ENCODE results near the gene CSK. TPM values are rescaled to one million over a fixed set of nuclear protein-coding genes. Genes with fewer than 3 reads are reported as not detected.

Gene CSK
- total and polyA plus RNA-seq, 4 donors = 21.8 to 55.2 (median 32.3) TPM

- WGBS, 2 donors = 66 to 67% methylated on average over 12 of the region's 12 CpGs
- Histone ChIP-seq H3K36me3 (ENCODE audit: control insufficient read depth in 1 of 2, insufficient read depth in 2 of 2, low read length in 1 of 2) (no peaks in the 10 kb centered on the region), H3K4me1 (ENCODE audit: control insufficient read depth in 1 of 2, insufficient read depth in 2 of 2, low read length in 2 of 2) (peaks cover 0 to 5% of the 10 kb centered on the region in 2 donors), H3K9me3 (ENCODE audit: control insufficient read depth, low read length) (no peaks in the 10 kb centered on the region), H3K4me3 (ENCODE audit: low read length in 2 of 2) (no peak overlapping the region), H3K27ac (ENCODE audit: low read depth in 1 of 2, low read length in 2 of 2) (no peak overlapping the region), H3K27me3 (ENCODE audit: control insufficient read depth in 1 of 2, insufficient read depth in 2 of 2, low read length in 1 of 2) (no peaks in the 10 kb centered on the region)
- ATAC-seq (ENCODE audit: low FRiP score) = no peak
- DNase-seq = no peak
- intact Hi-C loops (cut with DNase I) = no loop called here
Measured at GRCh38 chr15:74792227-74793016, 10.5 kb downstream of the CSK start.

GRCh38 chr15:74793135-74794028 is 11.5 kb downstream of the CSK start:
- no peaks in the 10 kb centered on the region for H3K9me3 ChIP-seq (ENCODE audit: control insufficient read depth, low read length)
- DNase-seq (no peak), ATAC-seq (ENCODE audit: low FRiP score) (no peak)
- H3K27ac ChIP-seq (ENCODE audit: low read depth in 1 of 2, low read length in 2 of 2) = no peak overlapping the region
- no peak overlapping the region for H3K4me3 ChIP-seq (ENCODE audit: low read length in 2 of 2)
- no peaks in the 10 kb centered on the region for H3K36me3 ChIP-seq (ENCODE audit: control insufficient read depth in 1 of 2, insufficient read depth in 2 of 2, low read length in 1 of 2)
- intact Hi-C loops (cut with DNase I) = no loop called here
- 69 to 77% methylated on average over 12 of the region's 12 CpGs for WGBS, 2 donors
- H3K27me3 ChIP-seq (ENCODE audit: control insufficient read depth in 1 of 2, insufficient read depth in 2 of 2, low read length in 1 of 2) = no peaks in the 10 kb centered on the region
- peaks cover 0 to 5% of the 10 kb centered on the region in 2 donors for H3K4me1 ChIP-seq (ENCODE audit: control insufficient read depth in 1 of 2, insufficient read depth in 2 of 2, low read length in 2 of 2)

GRCh38 chr15:74794248-74794969 is 12.5 kb downstream of the CSK start:
- Histone ChIP-seq H3K27me3 (ENCODE audit: control insufficient read depth in 1 of 2, insufficient read depth in 2 of 2, low read length in 1 of 2) (no peaks in the 10 kb centered on the region), H3K36me3 (ENCODE audit: control insufficient read depth in 1 of 2, insufficient read depth in 2 of 2, low read length in 1 of 2) (no peaks in the 10 kb centered on the region), H3K4me1 (ENCODE audit: control insufficient read depth in 1 of 2, insufficient read depth in 2 of 2, low read length in 2 of 2) (peaks cover 0 to 5% of the 10 kb centered on the region in 2 donors), H3K4me3 (ENCODE audit: low read length in 2 of 2) (no peak overlapping the region), H3K9me3 (ENCODE audit: control insufficient read depth, low read length) (no peaks in the 10 kb centered on the region), H3K27ac (ENCODE audit: low read depth in 1 of 2, low read length in 2 of 2) (no peak overlapping the region)
- intact Hi-C loops (cut with DNase I) = no loop called here
- DNase-seq (no peak), ATAC-seq (ENCODE audit: low FRiP score) (no peak)
- 86 to 89% methylated on average over 7 to 8 of the region's 9 CpGs for WGBS, 2 donors

GRCh38 chr15:74794970-74795349 is 13.1 kb downstream of the CSK start:
- no peaks in the 10 kb centered on the region for H3K27me3 ChIP-seq (ENCODE audit: control insufficient read depth in 1 of 2, insufficient read depth in 2 of 2, low read length in 1 of 2)
- no peaks in the 10 kb centered on the region for H3K9me3 ChIP-seq (ENCODE audit: control insufficient read depth, low read length)
- ATAC-seq (ENCODE audit: low FRiP score) (no peak), DNase-seq (no peak)
- H3K4me1 ChIP-seq (ENCODE audit: control insufficient read depth in 1 of 2, insufficient read depth in 2 of 2, low read length in 2 of 2) = peaks cover 0 to 3% of the 10 kb centered on the region in 2 donors
- 88 to 91% methylated on average over 9 of the region's 9 CpGs for WGBS, 2 donors
- H3K4me3 ChIP-seq (ENCODE audit: low read length in 2 of 2) = no peak overlapping the region
- intact Hi-C loops (cut with DNase I) = no loop called here
- H3K27ac ChIP-seq (ENCODE audit: low read depth in 1 of 2, low read length in 2 of 2) = no peak overlapping the region
- H3K36me3 ChIP-seq (ENCODE audit: control insufficient read depth in 1 of 2, insufficient read depth in 2 of 2, low read length in 1 of 2) = no peaks in the 10 kb centered on the region

GRCh38 chr15:74795966-74796625 is 14.2 kb downstream of the CSK start:
- intact Hi-C loops (cut with DNase I) = no loop called here
- 90 to 91% methylated on average over 14 of the region's 14 CpGs for WGBS, 2 donors

GRCh38 chr15:74798388-74799254 is 16.7 kb downstream of the CSK start:
- ATAC-seq (ENCODE audit: low FRiP score) (no peak), DNase-seq (no peak)
- H3K27me3 ChIP-seq (ENCODE audit: control insufficient read depth in 1 of 2, insufficient read depth in 2 of 2, low read length in 1 of 2) = no peaks in the 10 kb centered on the region
- H3K27ac ChIP-seq (ENCODE audit: low read depth in 1 of 2, low read length in 2 of 2) = no peak overlapping the region
- intact Hi-C loops (cut with DNase I) = no loop called here
- peaks cover 0 to 1% of the 10 kb centered on the region in 2 donors for H3K36me3 ChIP-seq (ENCODE audit: control insufficient read depth in 1 of 2, insufficient read depth in 2 of 2, low read length in 1 of 2)
- 77 to 78% methylated on average over 25 of the region's 25 CpGs for WGBS, 2 donors
- H3K4me1 ChIP-seq (ENCODE audit: control insufficient read depth in 1 of 2, insufficient read depth in 2 of 2, low read length in 2 of 2) = no peaks in the 10 kb centered on the region
- no peaks in the 10 kb centered on the region for H3K9me3 ChIP-seq (ENCODE audit: control insufficient read depth, low read length)
- H3K4me3 ChIP-seq (ENCODE audit: low read length in 2 of 2) = no peak overlapping the region

More at GRCh38 chr15:74795966-74796625, 14.2 kb downstream of the CSK start:
- Histone ChIP-seq H3K4me3 (ENCODE audit: low read length in 2 of 2) (no peak overlapping the region), H3K4me1 (ENCODE audit: control insufficient read depth in 1 of 2, insufficient read depth in 2 of 2, low read length in 2 of 2) (no peaks in the 10 kb centered on the region), H3K36me3 (ENCODE audit: control insufficient read depth in 1 of 2, insufficient read depth in 2 of 2, low read length in 1 of 2) (no peaks in the 10 kb centered on the region), H3K9me3 (ENCODE audit: control insufficient read depth, low read length) (no peaks in the 10 kb centered on the region), H3K27me3 (ENCODE audit: control insufficient read depth in 1 of 2, insufficient read depth in 2 of 2, low read length in 1 of 2) (no peaks in the 10 kb centered on the region), H3K27ac (ENCODE audit: low read depth in 1 of 2, low read length in 2 of 2) (no peak overlapping the region)
- DNase-seq = no peak
- no peak for ATAC-seq (ENCODE audit: low FRiP score)

GRCh38 chr15:74799255-74799855 is 17.5 kb downstream of the CSK start:
- no peak for ATAC-seq (ENCODE audit: low FRiP score)
- no peak overlapping the region for H3K4me3 ChIP-seq (ENCODE audit: low read length in 2 of 2)
- H3K4me1 ChIP-seq (ENCODE audit: control insufficient read depth in 1 of 2, insufficient read depth in 2 of 2, low read length in 2 of 2) = no peaks in the 10 kb centered on the region
- peaks cover 0 to 1% of the 10 kb centered on the region in 2 donors for H3K36me3 ChIP-seq (ENCODE audit: control insufficient read depth in 1 of 2, insufficient read depth in 2 of 2, low read length in 1 of 2)
- H3K27me3 ChIP-seq (ENCODE audit: control insufficient read depth in 1 of 2, insufficient read depth in 2 of 2, low read length in 1 of 2) = no peaks in the 10 kb centered on the region
- 86 to 87% methylated on average over 16 of the region's 16 CpGs for WGBS, 2 donors
- intact Hi-C loops (cut with DNase I) = no loop called here
- H3K27ac ChIP-seq (ENCODE audit: low read depth in 1 of 2, low read length in 2 of 2) = no peak overlapping the region
- DNase-seq = no peak
- no peaks in the 10 kb centered on the region for H3K9me3 ChIP-seq (ENCODE audit: control insufficient read depth, low read length)

Measured in aorta (tissue), 5 donors.